HG03558 (cell line): ENCODE measurements around the gene RSPH1.

Source experiments
- ATAC-seq: cut with Tn5 transposase; IDR thresholded peaks from one replicate; pipeline ENCODE4 v1.9.1; 2021; ENCODE audit warnings: moderate number of reproducible peaks; ENCODE audit not compliant: unreplicated experiment; ENCODE audit errors: extremely low read depth

RSPH1 gene

DNA sequence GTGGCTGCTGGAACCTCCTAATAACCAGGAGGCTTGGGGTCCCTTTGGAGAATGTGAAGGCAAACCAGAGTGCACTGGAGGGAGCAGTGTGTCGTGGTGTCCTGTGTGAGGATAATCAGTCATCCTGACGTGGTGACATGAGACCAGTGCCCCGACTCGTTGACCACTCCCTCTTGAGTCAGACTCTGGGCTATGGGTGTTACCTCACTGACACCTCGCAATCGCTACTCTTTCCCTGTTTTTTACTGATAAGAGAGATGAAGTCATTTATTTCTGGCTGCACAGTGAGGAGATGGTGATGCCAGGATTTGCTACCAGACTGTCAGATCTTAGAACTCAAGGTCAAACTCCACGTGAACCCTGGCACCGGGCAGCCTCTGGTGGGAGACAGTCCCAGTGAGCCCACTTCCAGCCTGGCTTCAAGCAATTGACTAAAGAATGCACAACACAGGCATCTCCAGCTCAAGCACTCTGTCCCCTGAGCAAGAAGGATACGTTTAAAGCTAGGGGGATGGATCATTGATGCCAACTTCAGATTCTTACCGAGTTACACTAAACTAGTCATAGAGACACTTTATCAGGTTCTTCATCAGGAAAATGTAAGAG is 62.0 kb downstream of the RSPH1 start:
- no peak for ATAC-seq

DNA sequence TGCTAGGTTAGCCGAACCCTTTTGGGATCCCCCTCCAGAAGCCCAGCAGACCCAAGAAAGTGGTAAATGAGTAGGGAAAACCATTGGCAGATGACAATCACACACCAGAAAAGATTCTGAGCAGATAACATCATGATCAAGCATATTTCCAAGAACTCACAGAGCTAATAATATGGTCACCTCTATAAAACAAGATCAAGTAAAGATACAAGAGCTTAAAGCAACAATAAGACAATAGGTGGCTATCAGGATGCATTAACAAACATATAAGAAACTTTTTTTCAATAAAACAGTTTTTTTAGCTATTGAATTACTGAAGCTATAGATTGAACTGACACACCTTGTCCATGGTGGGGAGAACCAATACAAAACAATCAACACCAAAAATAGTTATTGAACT is 63.3 kb downstream of the RSPH1 start:
- ATAC-seq, result no peak

DNA sequence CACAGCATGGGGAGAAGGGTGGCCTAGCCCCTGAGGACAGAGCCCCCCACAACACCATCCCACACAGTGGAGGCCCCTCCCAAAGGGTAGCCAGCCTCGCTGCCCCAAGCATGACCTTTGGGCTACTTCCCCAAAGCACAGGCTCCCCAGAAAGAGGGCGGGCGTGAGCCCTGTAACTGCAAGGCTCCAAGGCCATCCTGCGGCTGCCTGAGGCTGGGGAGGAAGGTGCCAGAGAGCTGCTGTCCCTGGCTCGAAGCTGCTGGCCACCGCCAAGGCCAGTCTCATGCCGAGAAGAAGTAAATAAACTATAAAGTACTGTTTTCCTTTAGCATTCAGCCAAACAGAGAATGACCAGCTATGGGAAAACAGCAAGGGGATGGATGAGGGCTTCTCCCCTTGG is 64.8 kb downstream of the RSPH1 start:
- ATAC-seq, result no peak

DNA sequence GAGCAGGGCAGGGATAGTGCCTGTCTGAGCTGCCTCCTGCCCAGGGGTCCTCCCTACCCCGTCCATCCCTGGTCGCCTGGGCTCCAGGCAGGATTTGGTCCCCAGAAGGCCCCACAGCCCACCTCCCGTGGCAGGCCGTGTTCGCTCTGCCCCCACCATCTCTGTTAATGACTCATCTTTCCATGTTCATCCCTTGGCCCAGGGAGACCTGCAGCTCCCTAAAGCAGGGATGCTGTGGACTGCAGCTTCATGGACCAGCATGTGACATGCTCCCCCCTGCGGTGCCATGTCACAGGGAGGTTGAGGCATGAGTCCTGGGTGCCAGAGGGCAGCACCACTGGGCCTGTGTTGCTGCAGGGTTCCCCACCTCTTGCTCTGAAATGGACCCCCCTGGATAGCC is 65.5 kb downstream of the RSPH1 start:
- no peak for ATAC-seq

DNA sequence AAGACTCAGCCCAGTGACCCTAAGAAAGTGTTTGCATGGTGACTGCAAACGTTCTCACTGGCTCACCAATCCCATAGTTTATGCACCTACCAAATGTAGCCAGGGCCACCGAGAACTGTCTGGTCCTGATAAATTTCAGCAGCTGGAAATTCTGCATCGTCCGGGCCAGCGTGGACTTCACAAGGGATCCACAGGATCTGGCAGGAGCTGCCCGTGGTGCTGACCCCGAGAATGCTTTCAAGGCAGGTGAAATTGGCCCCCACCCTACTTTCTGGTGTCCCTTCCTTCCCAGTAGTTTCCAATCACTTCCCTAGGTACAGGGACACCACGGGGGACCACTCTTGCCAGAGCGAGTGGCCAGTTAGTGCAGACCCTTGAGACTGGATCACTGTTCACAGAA is 66.2 kb downstream of the RSPH1 start:
- ATAC-seq, result no peak

DNA sequence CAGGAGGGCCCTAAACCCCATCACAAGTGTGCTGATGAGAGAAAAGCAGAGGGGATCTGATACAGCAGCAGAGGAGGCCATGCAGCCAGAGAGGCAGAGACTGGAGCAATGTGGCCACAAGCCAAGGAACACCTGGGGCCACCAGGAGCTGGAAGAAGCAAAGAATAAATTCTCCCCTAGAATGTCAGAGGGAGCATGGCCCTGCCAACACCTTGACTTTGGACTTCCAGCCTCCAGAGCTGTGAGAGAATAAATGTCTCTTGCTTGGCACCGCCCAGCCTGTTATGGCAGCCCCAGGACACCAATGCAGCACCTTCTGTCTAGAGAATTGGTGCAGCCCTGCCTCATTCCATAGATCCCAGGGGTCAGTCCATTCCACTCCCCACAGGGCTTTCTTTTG is 67.0 kb downstream of the RSPH1 start:
- no peak for ATAC-seq

DNA sequence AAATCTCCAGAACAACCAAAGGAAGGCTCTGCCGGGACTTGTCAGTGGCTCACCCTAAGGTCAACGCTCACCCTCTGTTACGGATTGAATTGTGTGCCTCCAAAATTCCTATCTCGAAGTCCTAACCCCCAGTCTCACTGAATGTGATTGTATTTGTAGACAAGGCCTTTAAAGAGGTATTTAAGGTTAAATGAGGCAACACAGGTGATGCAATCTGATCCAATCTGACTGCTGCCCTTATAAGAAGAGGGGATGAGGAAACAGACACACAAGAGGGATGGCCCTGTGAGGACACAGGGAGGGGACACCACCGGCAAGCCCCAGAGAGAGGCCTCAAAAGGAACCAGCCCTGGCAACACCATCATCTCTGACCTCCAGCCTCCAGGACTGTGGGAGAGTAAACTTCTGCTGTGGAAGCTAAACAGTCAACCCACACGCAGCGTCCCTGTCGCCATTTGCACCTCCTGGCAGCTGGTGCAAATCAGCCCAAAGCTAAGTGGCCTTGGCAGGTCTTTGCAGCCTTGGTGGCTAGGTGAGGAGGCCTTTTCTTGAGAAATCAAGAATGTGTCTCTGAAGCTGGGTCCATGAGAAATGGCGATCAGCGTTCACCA is 68.1 kb downstream of the RSPH1 start:
- no peak for ATAC-seq

DNA sequence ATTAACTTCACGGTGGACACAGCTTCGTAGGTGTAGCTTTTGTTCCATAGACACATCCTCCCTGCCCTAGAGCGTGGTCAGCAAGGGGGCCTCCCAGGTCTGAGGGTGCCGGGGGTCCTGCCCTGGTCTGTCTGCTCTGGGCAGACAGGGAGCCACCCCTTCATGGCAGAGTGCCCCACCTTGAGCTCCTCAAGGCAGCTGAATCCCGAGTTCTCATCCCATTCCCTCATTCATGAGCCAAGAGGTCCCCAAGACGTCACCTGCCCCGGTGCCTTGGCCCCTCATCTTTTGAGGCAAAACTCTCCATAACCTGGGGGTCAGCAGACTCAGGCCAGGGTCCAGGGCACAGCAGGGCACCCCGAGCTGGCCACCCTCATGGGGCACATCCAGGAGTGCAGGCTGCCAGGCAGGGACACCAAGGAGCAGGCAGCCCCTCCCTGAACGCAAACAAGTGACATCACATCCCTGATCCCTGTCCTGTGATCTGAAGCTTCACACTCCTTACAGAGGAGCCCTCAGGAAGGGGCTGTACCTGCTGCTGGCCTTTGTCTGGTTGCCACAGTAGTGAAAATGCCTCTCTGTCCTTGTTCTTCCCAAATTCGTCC is 69.0 kb downstream of the RSPH1 start:
- no peak for ATAC-seq

DNA sequence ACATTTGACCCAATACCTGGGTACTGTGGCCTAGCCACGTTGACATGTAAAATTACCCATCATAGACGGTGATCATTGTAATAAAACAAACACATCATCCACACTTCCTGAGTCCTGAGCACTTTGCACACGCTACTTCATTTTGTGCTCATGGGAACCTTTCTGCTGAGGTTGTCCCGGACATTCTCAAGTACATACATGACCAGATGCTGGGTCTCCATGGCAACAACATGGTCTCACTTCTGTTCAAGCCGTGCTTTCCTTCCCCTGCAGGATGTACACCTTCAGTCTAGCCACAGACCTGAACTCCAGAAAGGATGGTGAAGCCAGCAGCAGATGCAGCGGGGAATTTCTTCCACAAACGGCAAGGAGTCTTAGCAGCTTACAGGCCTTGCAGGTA is 69.6 kb downstream of the RSPH1 start:
- no peak for ATAC-seq

DNA sequence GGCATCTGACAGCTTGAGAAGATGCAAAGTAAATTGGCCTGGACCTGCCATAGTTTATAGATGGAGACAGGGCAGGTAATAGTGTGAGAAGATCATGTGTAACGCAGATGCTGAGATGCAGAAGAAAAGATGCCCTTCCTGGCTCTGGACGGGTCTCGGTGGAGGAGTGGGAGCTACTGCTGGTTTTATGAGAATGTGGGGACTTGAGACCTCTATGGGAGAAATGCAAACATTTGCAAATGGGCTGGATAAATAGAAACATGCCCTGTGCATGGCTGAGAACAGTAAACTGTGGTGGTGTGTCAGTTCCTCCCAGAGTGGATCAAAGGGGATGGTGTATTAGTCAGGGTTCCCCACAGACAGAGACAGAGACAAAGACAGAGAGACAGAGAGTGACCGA is 70.4 kb downstream of the RSPH1 start:
- no peak for ATAC-seq

DNA sequence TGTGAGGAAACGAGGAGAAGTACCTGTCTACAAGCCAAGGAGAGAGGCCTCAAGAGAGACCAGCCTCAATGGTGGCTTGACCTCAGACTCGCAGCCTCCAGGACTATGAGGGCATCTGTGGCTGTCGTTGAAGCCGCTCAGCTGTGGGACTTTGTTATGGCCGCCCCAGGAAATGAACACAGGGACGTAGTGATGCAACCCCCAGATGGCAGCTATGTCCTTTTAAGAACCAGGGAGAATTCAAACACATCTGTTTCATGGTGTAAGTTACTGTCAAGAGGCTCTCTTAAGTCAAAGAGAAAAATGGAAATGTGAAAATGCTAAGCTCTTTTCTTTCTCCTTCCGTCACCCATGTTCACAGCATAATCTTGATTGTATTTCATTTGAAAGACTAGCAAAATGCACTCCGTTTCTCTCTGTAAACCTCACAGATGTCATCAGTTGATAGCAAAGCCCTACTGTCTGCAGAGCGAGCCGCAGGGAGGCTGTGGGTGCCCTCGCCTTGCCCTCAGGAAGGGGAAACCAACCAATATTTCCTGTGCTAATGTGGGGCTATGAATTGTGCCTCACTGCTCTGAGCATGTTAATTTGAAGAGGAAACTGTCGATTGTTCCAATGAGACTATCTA is 71.0 kb downstream of the RSPH1 start:
- ATAC-seq, result no peak

DNA sequence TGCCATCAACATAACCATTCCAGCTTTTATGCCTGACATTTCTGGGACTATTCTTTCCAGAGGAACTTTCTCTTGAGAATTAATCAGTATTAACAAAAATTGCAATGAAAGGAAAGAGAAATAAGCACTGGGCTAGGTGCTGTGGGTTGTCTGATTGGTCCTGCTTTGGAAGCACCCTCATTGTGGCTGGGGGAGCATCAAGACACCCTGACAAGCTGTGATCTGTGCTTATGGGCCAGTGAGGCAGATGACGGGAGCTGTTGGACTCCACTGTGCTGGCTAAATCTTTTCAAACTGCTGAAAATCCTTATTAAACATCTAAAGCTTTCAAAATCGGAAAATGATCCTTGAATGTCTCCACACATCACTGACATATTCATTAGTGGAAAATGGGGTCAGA is 72.3 kb downstream of the RSPH1 start:
- ATAC-seq, result no peak

DNA sequence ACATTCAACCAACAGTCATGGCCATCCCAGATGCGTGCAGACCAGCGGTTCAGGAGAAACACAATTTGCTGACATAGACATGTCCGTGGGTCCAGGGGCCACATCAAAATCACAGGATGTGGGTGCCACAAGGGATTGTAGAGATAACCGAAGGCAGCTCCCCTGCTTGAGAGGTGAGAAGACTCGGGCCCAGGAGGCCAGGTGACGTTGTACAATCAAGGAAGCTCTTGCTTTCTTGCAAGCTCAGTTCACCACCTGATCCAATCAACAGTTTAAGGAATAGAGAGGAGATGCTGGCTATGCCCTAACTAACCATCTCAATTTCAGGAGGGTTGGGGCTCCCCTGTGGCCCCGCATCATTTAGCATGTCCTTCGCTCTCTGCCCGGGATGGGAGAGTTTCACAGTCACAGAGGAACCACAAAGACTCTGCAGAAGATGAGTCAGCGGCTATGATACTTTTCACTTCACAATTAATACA is 72.8 kb downstream of the RSPH1 start:
- ATAC-seq, result no peak
